Kidney (tissue), 14 donors: ENCODE results near the gene NAV3. TPM values are rescaled to one million over a fixed set of nuclear protein-coding genes. Genes with fewer than 3 reads are reported as not detected.

Experiments
- DNase-seq, 5 donors: peaks; one replicate each; pipeline ENCODE4 v3.0.0-alpha.2; 2013 to 2020
- FAIRE-seq: peaks from 2 replicates; lab custom pipeline; 2012; peaks lifted over from hg19 to GRCh38; lab: Jason Lieb, UNC
- H3K27ac ChIP-seq, 2 donors: one replicate each; pipeline ENCODE4 v1.7.0; 2013; ENCODE audit warnings: low read depth in 2 of 2, low read length in 2 of 2, inconsistent platforms in 1 of 2
- H3K27me3 ChIP-seq: one replicate; pipeline ENCODE4 v1.7.1; 2013; ENCODE audit warnings: low read length, inconsistent platforms; ENCODE audit not compliant: control insufficient read depth, insufficient read depth
- H3K36me3 ChIP-seq, 3 donors: one replicate each; pipeline versions ENCODE4 v1.7.0 to v1.7.1; 2013; ENCODE audit warnings: low read length in 3 of 3, control low read depth in 1 of 3, inconsistent platforms in 1 of 3; ENCODE audit not compliant: insufficient read depth in 3 of 3, control insufficient read depth in 2 of 3
- H3K4me1 ChIP-seq, 3 donors: one replicate each; pipeline versions ENCODE4 v1.7.0 to v1.7.1; 2013; ENCODE audit warnings: low read length in 3 of 3, inconsistent platforms in 1 of 3, low read depth in 1 of 3; ENCODE audit not compliant: control insufficient read depth in 2 of 3, insufficient read depth in 2 of 3
- H3K4me3 ChIP-seq, 3 donors: one replicate each; pipeline versions ENCODE4 v1.7.0 to v1.8.1; 2013; ENCODE audit warnings: low read length in 3 of 3, control low read depth in 1 of 3, inconsistent platforms in 1 of 3
- H3K9ac ChIP-seq, 3 donors: one replicate each; pipeline versions ENCODE4 v1.7.0 to v1.7.1; 2013; ENCODE audit warnings: low read length in 3 of 3, control low read depth in 1 of 3, inconsistent platforms in 1 of 3
- H3K9me3 ChIP-seq, 3 donors: one replicate each; pipeline versions ENCODE4 v1.7.0 to v1.7.1; 2013; ENCODE audit warnings: low read length in 3 of 3, control low read depth in 1 of 3, inconsistent platforms in 1 of 3; ENCODE audit not compliant: control insufficient read depth in 2 of 3, insufficient read depth in 1 of 3
- CTCF ChIP-seq: IDR thresholded peaks from 3 replicates; pipeline ENCODE4 v1.5.1; 2012; ENCODE audit warnings: mild to moderate bottlenecking, moderate library complexity, borderline replicate concordance; ENCODE audit not compliant: insufficient read depth; ENCODE audit errors: extremely low read depth
- intact Hi-C: fragments of 100-400 bp; cut with DNase I; formaldehyde crosslinking; loops from one replicate; pipeline ENCODE4 v1.11.1; 2022
- polyA plus RNA-seq: library from polyadenylated mRNA; stranded (reverse); fragments of 350-450 nt; fragmentation: Illumina TruSeq; extraction: RNeasy Lipid Tissue Mini Kit (QIAGEN cat#74804); gene quantifications from one replicate; pipeline ENCODE4 v1.2.3, GENCODE V29; 2014; ENCODE audit warnings: low read depth, low replicate concordance; ENCODE audit not compliant: insufficient read depth
- total RNA-seq: library from RNA; stranded (reverse); fragmentation: NEBNext Ultra II Directional; extraction: Animal tissue kit (Norgen Biotek cat#: 25700); gene quantifications from one replicate; pipeline ENCODE4 v1.2.1, GENCODE V29; 2021
- donor health status: control.
- donor health status: control.
- donor health status: control.
- donor health status: control.
- donor health status: control.
- donor health status: DM: yes; HTN: yes; CAD: no.
- donor health status: Normal renal cell carcinoma (clear cell type).

NAV3 gene
- total and polyA plus RNA-seq, 2 donors from 2014 or later = 0.34 to 4.5 TPM

- intact Hi-C loops = no loop called here
- Histone ChIP-seq H3K36me3 (no peaks in the 10 kb centered on the region), H3K27ac (no peak overlapping the region), H3K27me3 (no peaks in the 10 kb centered on the region), H3K4me3 (no peak overlapping the region), H3K9me3 (no peaks in the 10 kb centered on the region), H3K4me1 (no peaks in the 10 kb centered on the region), H3K9ac (no peak overlapping the region)
- TF ChIP-seq CTCF = no peak
- no peak for DNase-seq
- no peak for FAIRE-seq
Measured at GRCh38 chr12:78118036-78118435, 287.3 kb downstream of the NAV3 start.

- Histone ChIP-seq H3K9ac (no peak overlapping the region), H3K9me3 (no peaks in the 10 kb centered on the region), H3K4me1 (no peaks in the 10 kb centered on the region), H3K27me3 (no peaks in the 10 kb centered on the region), H3K36me3 (no peaks in the 10 kb centered on the region), H3K4me3 (no peak overlapping the region), H3K27ac (no peak overlapping the region)
- intact Hi-C loops = no loop called here
- DNase-seq (no peak), FAIRE-seq (no peak)
- TF ChIP-seq CTCF = no peak
Measured at GRCh38 chr12:78118486-78118885, 287.8 kb downstream of the NAV3 start.

GRCh38 chr12:78119351-78119918, 288.7 kb downstream of the NAV3 start:
- H3K9me3 ChIP-seq = no peaks in the 10 kb centered on the region
- H3K36me3 ChIP-seq = no peaks in the 10 kb centered on the region
- no peak for TF ChIP-seq CTCF
- no peak overlapping the region for H3K4me3 ChIP-seq
- FAIRE-seq (no peak), DNase-seq (no peak)
- intact Hi-C loops = no loop called here
- no peak overlapping the region for H3K27ac ChIP-seq
- no peaks in the 10 kb centered on the region for H3K4me1 ChIP-seq
- H3K9ac ChIP-seq = no peak overlapping the region
- no peaks in the 10 kb centered on the region for H3K27me3 ChIP-seq

- no peak for FAIRE-seq
- no peak for TF ChIP-seq CTCF
- no peaks in the 10 kb centered on the region for H3K9me3 ChIP-seq
Measured at GRCh38 chr12:78120306-78120705, 289.6 kb downstream of the NAV3 start.

More at GRCh38 chr12:78120306-78120705, 289.6 kb downstream of the NAV3 start:
- H3K27me3 ChIP-seq = no peaks in the 10 kb centered on the region
- no peak for DNase-seq
- intact Hi-C loops = no loop called here
- no peaks in the 10 kb centered on the region for H3K36me3 ChIP-seq
- no peaks in the 10 kb centered on the region for H3K4me1 ChIP-seq
- no peak overlapping the region for H3K9ac ChIP-seq
- H3K27ac ChIP-seq = no peak overlapping the region
- no peak overlapping the region for H3K4me3 ChIP-seq
